ENCODE data around the gene IL20RB.

Gene IL20RB

DNA sequence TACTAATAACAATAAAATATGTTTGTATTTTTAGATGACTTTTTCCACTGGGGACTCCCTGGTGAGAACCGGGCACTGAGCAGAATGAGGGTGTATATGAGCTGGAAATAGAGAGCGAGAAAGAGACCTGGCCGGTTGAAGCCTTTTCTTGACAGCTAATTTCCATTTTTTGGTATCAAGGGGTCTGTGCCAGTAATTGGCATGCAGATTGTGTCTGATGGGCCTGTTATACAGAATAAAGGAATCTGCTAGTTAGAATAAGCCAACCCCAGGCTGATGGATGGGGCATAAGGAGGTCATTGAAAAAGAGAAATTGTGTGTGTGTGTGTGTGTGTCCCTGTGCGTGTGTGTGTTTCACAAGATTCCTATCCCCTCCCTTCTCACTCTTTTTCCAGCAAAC is 83.9 kb downstream of the IL20RB start:
- DNase-seq = no peak

DNA sequence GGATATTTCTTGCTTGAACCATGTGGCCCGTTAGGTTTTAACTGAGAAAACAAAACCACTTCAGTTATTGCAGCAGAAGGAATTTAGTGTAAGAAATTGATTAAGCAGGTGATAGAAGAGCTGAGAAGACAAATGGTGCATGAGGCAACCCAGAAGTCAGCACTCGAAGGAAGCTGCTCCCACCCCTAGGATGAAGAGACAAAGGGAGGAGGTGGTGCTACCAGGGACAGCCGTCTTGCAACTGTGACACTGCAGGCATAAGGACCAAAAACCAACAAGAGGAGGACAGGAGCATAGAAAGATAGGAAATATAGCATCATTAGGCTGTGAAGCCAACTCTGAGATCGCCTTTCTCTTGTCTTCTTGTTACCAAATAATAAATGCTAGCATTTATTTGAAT is 89.0 kb downstream of the IL20RB start:
- no peak for DNase-seq

DNA sequence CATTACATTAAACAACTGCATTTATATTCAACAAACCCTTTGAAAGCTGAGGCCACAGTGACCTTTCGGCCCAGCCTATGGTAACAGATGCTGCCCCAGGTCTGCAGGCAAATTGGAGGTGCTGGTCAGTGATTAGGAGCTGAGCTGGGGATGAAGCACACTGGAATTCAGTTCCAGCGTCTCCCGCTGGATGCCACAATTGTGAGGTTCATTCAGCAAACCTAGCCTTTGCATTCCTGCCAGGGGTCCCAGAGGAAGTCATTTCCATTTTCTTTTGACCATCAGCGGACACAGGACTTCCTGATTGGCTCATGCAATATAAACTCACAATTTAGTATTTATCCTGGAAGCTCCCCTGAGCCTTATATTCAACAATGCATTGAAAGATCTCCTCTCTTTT is 89.5 kb downstream of the IL20RB start:
- no peak for DNase-seq

DNA sequence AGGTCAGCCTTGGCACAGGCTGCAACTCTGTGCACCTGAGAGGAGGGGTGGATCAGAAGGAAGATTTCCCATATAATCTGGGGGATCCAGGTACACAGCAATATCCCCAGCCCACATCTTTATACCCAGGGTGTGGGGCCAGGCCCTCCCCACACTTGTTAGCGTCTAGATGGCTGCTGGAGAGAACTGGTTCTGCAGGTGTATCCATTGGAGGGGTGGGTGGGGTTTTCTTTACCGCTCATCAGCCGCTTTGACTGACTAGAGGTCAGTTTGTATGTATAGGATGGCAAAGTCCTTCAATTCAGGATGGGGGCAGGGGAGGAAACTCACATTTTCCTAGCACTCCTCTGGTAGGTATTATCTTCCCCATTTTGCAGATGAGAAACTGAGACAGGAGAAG is 92.5 kb downstream of the IL20RB start:
- no peak for DNase-seq

DNA sequence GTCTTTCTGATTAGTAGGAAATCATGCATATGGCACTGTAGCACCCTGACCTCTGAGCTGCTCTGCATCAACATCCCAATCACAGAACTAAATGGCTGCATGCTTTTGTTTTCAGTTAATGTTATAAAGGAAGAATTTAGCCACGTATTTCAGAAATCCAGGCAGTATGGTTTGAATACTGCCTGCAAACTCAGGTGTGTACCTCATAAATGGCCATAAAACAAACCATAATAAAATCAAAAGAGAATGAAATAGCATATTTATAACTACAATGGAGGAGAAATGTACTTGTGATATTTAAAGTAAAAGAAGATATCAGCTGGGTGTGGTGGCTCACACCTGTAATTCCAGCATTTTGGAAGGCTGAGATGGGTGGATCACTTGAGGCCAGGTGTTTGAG is 94.5 kb downstream of the IL20RB start:
- no peak for DNase-seq

Data from activated CD4-positive, alpha-beta T cell treated with anti-CD3 and anti-CD28 coated beads for 4 hours (primary cell).